Right lobe of liver (tissue), 6 donors: ENCODE data around the gene FOXD3. TPM values are rescaled to one million over a fixed set of nuclear protein-coding genes. Genes with fewer than 3 reads are reported as not detected.

Experiments used
- ATAC-seq, 4 donors: fragments of 200-7000 bp; cut with Tn5 transposase; one replicate each; pipeline ENCODE4 v1.9.1; 2020; ENCODE audit warnings: mild to moderate bottlenecking in 4 of 4, moderate library complexity in 4 of 4
- DNase-seq, 3 donors: peaks; one replicate each; pipeline ENCODE4 v3.0.0-alpha.2; 2020
- H3K27ac ChIP-seq, 3 donors: fragments of 200-600 bp; one replicate each; pipeline ENCODE4 v1.8.0; 2022
- H3K27me3 ChIP-seq, 2 donors: fragments of 200-600 bp; one replicate each; pipeline ENCODE4 v1.8.0; 2022
- H3K36me3 ChIP-seq, 4 donors: fragments of 200-600 bp; sonication (generic) in 1 of 4; one replicate each; pipeline versions ENCODE4 v1.5.1 to v1.8.0; 2017 to 2022; ENCODE audit warnings: control low read depth in 1 of 4
- H3K4me1 ChIP-seq, 4 donors: fragments of 200-600 bp; sonication (generic) in 1 of 4; one replicate each; pipeline versions ENCODE4 v1.5.1 to v1.8.0; 2017 to 2022; ENCODE audit warnings: control low read depth in 1 of 4
- H3K4me3 ChIP-seq, 3 donors: fragments of 200-600 bp; one replicate each; pipeline ENCODE4 v1.8.0; 2022
- H3K9me3 ChIP-seq, 4 donors: fragments of 200-600 bp; sonication (generic) in 1 of 4; one replicate each; pipeline versions ENCODE4 v1.5.1 to v1.8.0; 2017 to 2022; ENCODE audit warnings: control low read depth in 1 of 4
- POLR2A ChIP-seq: fragments of 450-650 bp; IDR thresholded peaks from one replicate; pipeline ENCODE4 v1.6.1; 2017; ENCODE audit warnings: antibody characterized with exemption, mild to moderate bottlenecking
- WGBS: methylation state at CpG from one replicate; pipeline ENCODE4 v1.1.6; 2018; ENCODE audit warnings: low coverage, low lambda C conversion rate; ENCODE audit not compliant: insufficient coverage; ENCODE audit errors: missing lambda C conversion rate; 5-methylcytosine and 5-hydroxymethylcytosine counted together
- intact Hi-C, 2 donors: fragments of 100-400 bp; cut with DNase I; formaldehyde crosslinking; loops; one replicate each; pipeline versions ENCODE4 v1.11.2 to v1.14.1; 2022
- microRNA-seq, 2 donors: library from miRNA; unstranded; fragments of <30 nt; microRNA quantifications; one replicate each; pipeline ENCODE4, GENCODE V29; 2019 to 2020
- small RNA-seq, 2 experiments: library from RNA; depleted of rRNA; stranded (forward); fragments of <200 nt; gene quantifications; one replicate each; pipeline ENCODE3, GENCODE V24; 2016
- total RNA-seq, 6 experiments: library from RNA; depleted of rRNA in 2 of 6; stranded (reverse); fragments of >200 nt in 2 of 6; fragmentation: NEBNext Ultra II Directional in 3 of 6; extraction: Animal tissue kit (Norgen Biotek cat#: 25700) in 3 of 6; gene quantifications; one replicate each; pipeline versions ENCODE4 v1.1.0 to v1.2.4, GENCODE V29; 2016 to 2023
- TF ChIP-seq, protein P1 (sequence below), 4 donors: fragments of 200-600 bp in 3 of 4; fragments of 450-650 bp in 1 of 4; IDR thresholded peaks; one replicate each; pipeline versions ENCODE4 v1.5.1 to v1.8.0; 2016 to 2022; ENCODE audit warnings: antibody characterized with exemption in 4 of 4, mild to moderate bottlenecking in 2 of 4
- donor health status: DM: no; HTN: yes; CAD: no.
- donor health status: DM: no; HTN: no; CAD: no.
- donor health status: DM: no; HTN: no; CAD: no.
- donor health status: DM: no; HTN: yes; CAD: no.
- donor health status: DM: no; HTN: yes; CAD: no.

The FOXD3 gene
- total RNA-seq, 6 experiments from 2014 or later: 0.12 TPM; not detected in 5

DNA sequence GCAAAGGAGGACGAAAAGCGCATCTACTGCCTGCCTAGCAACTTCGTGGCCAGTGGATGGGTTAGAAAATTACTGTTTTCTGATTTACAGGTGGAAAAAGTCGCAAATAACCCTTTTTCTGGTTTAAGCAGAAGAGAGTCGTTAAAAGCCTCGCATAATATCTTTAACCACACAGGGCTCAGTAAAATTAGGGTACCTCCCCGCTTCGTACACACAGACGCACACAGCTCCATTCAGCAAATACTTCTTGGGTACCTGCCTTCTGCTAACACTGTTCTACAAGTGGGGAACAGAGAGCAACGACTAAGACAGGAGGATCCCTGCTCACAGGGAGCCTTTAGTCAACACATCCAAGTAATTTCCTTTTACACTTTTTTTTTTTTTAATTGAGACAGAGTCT lies 45.8 kb downstream of the FOXD3 start:
- H3K36me3 ChIP-seq: peaks cover 0 to 8% (median 3%) of the 10 kb centered on the region in 4 donors
- TF ChIP-seq, protein P1, sequence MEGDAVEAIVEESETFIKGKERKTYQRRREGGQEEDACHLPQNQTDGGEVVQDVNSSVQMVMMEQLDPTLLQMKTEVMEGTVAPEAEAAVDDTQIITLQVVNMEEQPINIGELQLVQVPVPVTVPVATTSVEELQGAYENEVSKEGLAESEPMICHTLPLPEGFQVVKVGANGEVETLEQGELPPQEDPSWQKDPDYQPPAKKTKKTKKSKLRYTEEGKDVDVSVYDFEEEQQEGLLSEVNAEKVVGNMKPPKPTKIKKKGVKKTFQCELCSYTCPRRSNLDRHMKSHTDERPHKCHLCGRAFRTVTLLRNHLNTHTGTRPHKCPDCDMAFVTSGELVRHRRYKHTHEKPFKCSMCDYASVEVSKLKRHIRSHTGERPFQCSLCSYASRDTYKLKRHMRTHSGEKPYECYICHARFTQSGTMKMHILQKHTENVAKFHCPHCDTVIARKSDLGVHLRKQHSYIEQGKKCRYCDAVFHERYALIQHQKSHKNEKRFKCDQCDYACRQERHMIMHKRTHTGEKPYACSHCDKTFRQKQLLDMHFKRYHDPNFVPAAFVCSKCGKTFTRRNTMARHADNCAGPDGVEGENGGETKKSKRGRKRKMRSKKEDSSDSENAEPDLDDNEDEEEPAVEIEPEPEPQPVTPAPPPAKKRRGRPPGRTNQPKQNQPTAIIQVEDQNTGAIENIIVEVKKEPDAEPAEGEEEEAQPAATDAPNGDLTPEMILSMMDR (IDR thresholded peaks at IDR 0.05): no peak
- no peak for TF ChIP-seq POLR2A
- H3K27ac ChIP-seq: peak overlapping the region in 2 of 3 donors; percentile 73 to 78
- peak overlapping the region; percentile 86 to 94 (median 92) for H3K4me3 ChIP-seq
- intact Hi-C loops: no loop called here
- H3K9me3 ChIP-seq: no peaks in the 10 kb centered on the region
- no peak for DNase-seq
- H3K27me3 ChIP-seq: no peaks in the 10 kb centered on the region
- ATAC-seq: no peak
- WGBS: 9% methylated on average over 10 of the region's 10 CpGs
- peaks cover 0 to 5% (median 0%) of the 10 kb centered on the region in 4 donors for H3K4me1 ChIP-seq

Small RNA genes lying within 50 kb of the gene (microRNA-seq; reads per million reads assigned to microRNA genes)
- 0 reads per million in 2 donors for gene MIR6068

Small RNA genes lying within 50 kb of the gene (small RNA-seq; reads per million reads assigned to genes)
- gene MIR6068 (0 reads per million in 2 experiments), gene RF00019 (0 reads per million in 2 experiments)

Other genes with a start within 250 kb of the FOXD3 start
- gene ALG6, start 45.1 kb downstream of the FOXD3 start, total RNA-seq: 1 to 10 TPM; 5.5 to 7.7 (median 6.1) TPM
- 10 to 100 TPM in 1 of 6 experiments, 1 to 10 TPM in 5; 4.3 to 10.7 (median 7.0) TPM for gene ITGB3BP, start 200.7 kb downstream of the FOXD3 start, total RNA-seq
- gene EFCAB7, start 201.0 kb downstream of the FOXD3 start, total RNA-seq: 1 to 10 TPM in 5 of 6 experiments, under 1 TPM in 1; 0.84 to 3.2 (median 2.3) TPM